ENCODE results near the gene PPEF2.

DNA sequence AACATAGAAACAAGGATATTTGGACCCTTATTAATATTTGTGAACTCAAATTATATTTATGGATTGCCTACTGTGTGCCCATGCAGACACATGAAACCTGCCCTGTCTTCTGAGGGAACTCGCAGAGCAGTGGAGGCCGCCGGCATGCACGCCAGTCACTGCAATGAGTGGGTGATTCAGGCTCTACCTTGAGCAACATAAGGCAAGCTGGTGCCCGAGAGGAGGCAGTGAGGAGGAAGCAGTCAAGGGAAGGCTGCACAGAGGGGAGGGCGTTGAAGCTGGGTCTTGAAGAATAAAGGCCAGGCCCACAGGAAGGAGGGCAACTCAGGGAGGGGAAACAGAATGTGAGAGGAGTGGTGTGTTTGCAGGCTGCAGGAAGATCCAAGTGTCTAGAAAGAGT lies 52.8 kb downstream of the PPEF2 start:
- TF ChIP-seq POLR2AphosphoS5 (IDR thresholded peaks at IDR 0.05) (no peak), POLR2A (IDR thresholded peaks at IDR 0.05) (no peak)
- TF ChIP-seq, protein P1, sequence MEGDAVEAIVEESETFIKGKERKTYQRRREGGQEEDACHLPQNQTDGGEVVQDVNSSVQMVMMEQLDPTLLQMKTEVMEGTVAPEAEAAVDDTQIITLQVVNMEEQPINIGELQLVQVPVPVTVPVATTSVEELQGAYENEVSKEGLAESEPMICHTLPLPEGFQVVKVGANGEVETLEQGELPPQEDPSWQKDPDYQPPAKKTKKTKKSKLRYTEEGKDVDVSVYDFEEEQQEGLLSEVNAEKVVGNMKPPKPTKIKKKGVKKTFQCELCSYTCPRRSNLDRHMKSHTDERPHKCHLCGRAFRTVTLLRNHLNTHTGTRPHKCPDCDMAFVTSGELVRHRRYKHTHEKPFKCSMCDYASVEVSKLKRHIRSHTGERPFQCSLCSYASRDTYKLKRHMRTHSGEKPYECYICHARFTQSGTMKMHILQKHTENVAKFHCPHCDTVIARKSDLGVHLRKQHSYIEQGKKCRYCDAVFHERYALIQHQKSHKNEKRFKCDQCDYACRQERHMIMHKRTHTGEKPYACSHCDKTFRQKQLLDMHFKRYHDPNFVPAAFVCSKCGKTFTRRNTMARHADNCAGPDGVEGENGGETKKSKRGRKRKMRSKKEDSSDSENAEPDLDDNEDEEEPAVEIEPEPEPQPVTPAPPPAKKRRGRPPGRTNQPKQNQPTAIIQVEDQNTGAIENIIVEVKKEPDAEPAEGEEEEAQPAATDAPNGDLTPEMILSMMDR (IDR thresholded peaks at IDR 0.05 in 8 of 11, conservative IDR thresholded peaks at IDR 0.05 in 3 of 11), result no peak
